OCI-LY7 (cell line): ENCODE data around the gene RAPGEF2. TPM values are rescaled to one million over a fixed set of nuclear protein-coding genes. Genes with fewer than 3 reads are reported as not detected.

Experiments
- BruUV-seq: library from RNA; stranded (reverse); fragments of 400-500 nt; replicated peaks from 2 replicates; lab custom pipeline; 2021; lab: Mats Ljungman, UMichigan
- CTCF ChIA-PET: fragments of 300-600 bp; sonication (Branson Sonifier 250); formaldehyde crosslinking; loops from one replicate; lab custom pipeline; 2022; ENCODE audit warnings: antibody characterized with exemption; ENCODE audit not compliant: unreplicated experiment; lab: Charles Lee
- POLR2A ChIA-PET: fragments of 300-600 bp; sonication (Branson Sonifier 250); formaldehyde crosslinking; loops from one replicate; lab custom pipeline; 2022; ENCODE audit warnings: antibody characterized with exemption; lab: Charles Lee
- DNase-seq: peaks from one replicate; pipeline ENCODE4 v3.0.0-alpha.2; 2015; ENCODE audit warnings: low spot score
- H2AFZ ChIP-seq: fragments of 200-600 bp; sonication (generic), shearing (Covaris generic); 2 replicates; pipeline ENCODE4 v1.6.1; 2014; ENCODE audit warnings: mild to moderate bottlenecking, antibody characterized with exemption, low read length, moderate library complexity
- H3K27ac ChIP-seq: fragments of 200-600 bp; sonication (generic); 2 replicates; pipeline ENCODE4 v1.5.1; 2014; ENCODE audit warnings: mixed run types, low read depth, mild to moderate bottlenecking, moderate library complexity, low read length, inconsistent platforms; ENCODE audit not compliant: poor library complexity, severe bottlenecking
- H3K36me3 ChIP-seq: fragments of 200-600 bp; sonication (generic); 2 replicates; pipeline ENCODE4 v1.6.1; 2014; ENCODE audit warnings: mild to moderate bottlenecking, antibody characterized with exemption, low read length, moderate library complexity, mixed read lengths; ENCODE audit not compliant: insufficient read depth
- H3K4me1 ChIP-seq: fragments of 200-600 bp; sonication (generic); 2 replicates; pipeline ENCODE4 v1.5.1; 2014; ENCODE audit warnings: mild to moderate bottlenecking, low read length; ENCODE audit not compliant: insufficient read depth, poor library complexity, severe bottlenecking
- H3K4me2 ChIP-seq: fragments of 200-600 bp; sonication (generic); 2 replicates; pipeline ENCODE4 v1.6.1; 2014; ENCODE audit warnings: mild to moderate bottlenecking, low read length
- H3K4me3 ChIP-seq: fragments of 200-600 bp; sonication (generic); 2 replicates; pipeline ENCODE4 v1.5.1; 2014; ENCODE audit warnings: mild to moderate bottlenecking, low read depth, low read length; ENCODE audit not compliant: poor library complexity, severe bottlenecking
- H3K79me2 ChIP-seq: fragments of 200-600 bp; sonication (generic); 2 replicates; pipeline ENCODE4 v1.6.1; 2016; ENCODE audit warnings: low read depth, mild to moderate bottlenecking, low read length, moderate library complexity, mixed read lengths; ENCODE audit not compliant: insufficient read depth
- H3K9me2 ChIP-seq: fragments of 200-600 bp; sonication (generic); 2 replicates; pipeline ENCODE4 v1.6.1; 2016; ENCODE audit warnings: mild to moderate bottlenecking, low read length, mixed read lengths; ENCODE audit not compliant: insufficient read depth
- H3K9me3 ChIP-seq: fragments of 200-600 bp; sonication (generic); 2 replicates; pipeline ENCODE4 v1.6.1; 2014; ENCODE audit warnings: mild to moderate bottlenecking, mixed run types, low read length, mixed read lengths
- H4K20me1 ChIP-seq: fragments of 200-600 bp; sonication (generic); 2 replicates; pipeline ENCODE4 v1.6.1; 2014; ENCODE audit warnings: mild to moderate bottlenecking, antibody characterized with exemption, low read length, moderate library complexity, mixed read lengths; ENCODE audit not compliant: insufficient read depth
- CTCF ChIP-seq: fragments of 200-600 bp; sonication (generic); conservative IDR thresholded peaks from 2 replicates; pipeline ENCODE4 v1.5.1; 2014; ENCODE audit warnings: mild to moderate bottlenecking, antibody characterized with exemption, low read length, moderate library complexity, mixed read lengths
- EZH2phosphoT487 ChIP-seq: fragments of 200-600 bp; sonication (generic); IDR thresholded peaks from 2 replicates; pipeline ENCODE4 v1.6.1; 2018; ENCODE audit warnings: low read depth, borderline replicate concordance, mild to moderate bottlenecking, mixed run types, antibody characterized with exemption, low read length, moderate library complexity, mixed read lengths
- intact Hi-C: fragments of 100-400 bp; cut with micrococcal nuclease; formaldehyde crosslinking; loops from one replicate; pipeline ENCODE4 v1.10.0; 2022; ENCODE audit not compliant: unreplicated experiment
- total RNA-seq, 2 experiments: library from RNA; depleted of rRNA in 1 of 2; stranded (reverse); fragments of >200 nt in 1 of 2; shearing (Covaris generic) in 1 of 2; gene quantifications; 2 replicates each; pipeline ENCODE4 v1.2.3, GENCODE V29; 2014 to 2022

Gene RAPGEF2
- total RNA-seq, 2 experiments from 2014 or later = 4.6 to 6.5 TPM

GRCh38 chr4:159146488-159146887, 43.6 kb downstream of the RAPGEF2 start:
- H3K79me2 ChIP-seq = no peaks in the 10 kb centered on the region
- H3K36me3 ChIP-seq = no peaks in the 10 kb centered on the region
- no TSS peak for BruUV-seq
- no peak overlapping the region for H3K4me2 ChIP-seq
- intact Hi-C loops = no loop called here
- H3K4me3 ChIP-seq = no peak overlapping the region
- no peaks in the 10 kb centered on the region for H4K20me1 ChIP-seq
- no peak for DNase-seq
- H3K4me1 ChIP-seq = peaks cover 7% of the 10 kb centered on the region
- no peaks in the 10 kb centered on the region for H3K9me2 ChIP-seq
- H3K9me3 ChIP-seq = no peaks in the 10 kb centered on the region
- no peak overlapping the region for H2AFZ ChIP-seq
- ChIA-PET POLR2A (no interaction called here), CTCF (no interaction called here)
- no peak overlapping the region for H3K27ac ChIP-seq
- TF ChIP-seq EZH2phosphoT487 = no peak
- TF ChIP-seq CTCF = no peak

- no TSS peak for BruUV-seq
- H3K9me3 ChIP-seq = no peaks in the 10 kb centered on the region
- H3K4me3 ChIP-seq = no peak overlapping the region
- H2AFZ ChIP-seq = no peak overlapping the region
- no peaks in the 10 kb centered on the region for H3K9me2 ChIP-seq
- H3K79me2 ChIP-seq = no peaks in the 10 kb centered on the region
- POLR2A ChIA-PET = no interaction called here
- CTCF ChIA-PET = no interaction called here
- no peaks in the 10 kb centered on the region for H3K36me3 ChIP-seq
- H3K4me2 ChIP-seq = no peak overlapping the region
- no peak for DNase-seq
- H3K27ac ChIP-seq = no peak overlapping the region
- peaks cover 7% of the 10 kb centered on the region for H3K4me1 ChIP-seq
- TF ChIP-seq EZH2phosphoT487 (no peak), CTCF (no peak)
- no peaks in the 10 kb centered on the region for H4K20me1 ChIP-seq
- intact Hi-C loops = no loop called here
Observed at GRCh38 chr4:159148441-159148840, 45.6 kb downstream of the RAPGEF2 start.

GRCh38 chr4:159149666-159150065, 46.8 kb downstream of the RAPGEF2 start:
- CTCF ChIA-PET = no interaction called here
- H3K79me2 ChIP-seq = no peaks in the 10 kb centered on the region
- BruUV-seq = no TSS peak

More at GRCh38 chr4:159149666-159150065, 46.8 kb downstream of the RAPGEF2 start:
- no peak overlapping the region for H3K4me3 ChIP-seq
- H3K9me3 ChIP-seq = no peaks in the 10 kb centered on the region
- H3K4me2 ChIP-seq = no peak overlapping the region
- intact Hi-C loops = no loop called here
- no peak overlapping the region for H2AFZ ChIP-seq
- H3K27ac ChIP-seq = no peak overlapping the region
- H3K9me2 ChIP-seq = no peaks in the 10 kb centered on the region
- H3K36me3 ChIP-seq = no peaks in the 10 kb centered on the region
- DNase-seq = no peak
- peaks cover 7% of the 10 kb centered on the region for H3K4me1 ChIP-seq
- TF ChIP-seq EZH2phosphoT487 = no peak
- no peak for TF ChIP-seq CTCF
- H4K20me1 ChIP-seq = no peaks in the 10 kb centered on the region
- POLR2A ChIA-PET = interaction anchor here (0.6 kb wide), 1 partner anchor 422 kb away, joined by 3 read pairs; no protein-coding TSS in a partner anchor
